GM23338 (cell line): ENCODE results near the gene SLC39A13.

Experiments used
- CREB1 ChIP-seq: fragments of 250-450 bp; sonication (Bioruptor Pico); IDR thresholded peaks from 2 replicates; pipeline ENCODE4 v1.5.0; 2020; ENCODE audit warnings: low read depth, mild to moderate bottlenecking, moderate library complexity
- CTCF ChIP-seq, 2 experiments: fragments of 200-600 bp in 1 of 2; sonication (generic) in 1 of 2; conservative IDR thresholded peaks; 2 replicates each; pipeline versions ENCODE4 v1.5.1 to v1.6.1; 2016 to 2017; ENCODE audit warnings: antibody characterized with exemption in 2 of 2, low read depth in 2 of 2, mild to moderate bottlenecking in 2 of 2, moderate library complexity in 1 of 2
- ETS1 ChIP-seq: IDR thresholded peaks from 2 replicates; pipeline ENCODE4 v1.6.1; 2016; ENCODE audit warnings: antibody characterized with exemption
- EZH2 ChIP-seq: fragments of 200-600 bp; sonication (generic); IDR thresholded peaks from one replicate; pipeline ENCODE4 v1.8.0; 2017; ENCODE audit warnings: antibody characterized with exemption, mild to moderate bottlenecking, low read depth; ENCODE audit not compliant: unreplicated experiment
- EZH2phosphoT487 ChIP-seq: fragments of 200-600 bp; sonication (generic); IDR thresholded peaks from one replicate; pipeline ENCODE4 v1.8.1; 2018; ENCODE audit warnings: antibody characterized with exemption; ENCODE audit not compliant: unreplicated experiment
- JUNB ChIP-seq: IDR thresholded peaks from one replicate; pipeline ENCODE4 v1.6.1; 2016; ENCODE audit warnings: antibody characterized with exemption; ENCODE audit not compliant: unreplicated experiment
- NANOG ChIP-seq: IDR thresholded peaks from 2 replicates; pipeline ENCODE4 v1.6.1; 2016; ENCODE audit warnings: antibody characterized with exemption, borderline replicate concordance
- POLR2AphosphoS5 ChIP-seq: IDR thresholded peaks from 2 replicates; pipeline ENCODE4 v1.6.1; 2016; ENCODE audit warnings: antibody characterized with exemption, low read depth
- REST ChIP-seq: IDR thresholded peaks from one replicate; pipeline ENCODE4 v1.6.1; 2018; ENCODE audit warnings: antibody characterized with exemption; ENCODE audit not compliant: unreplicated experiment
- STAT1 ChIP-seq: IDR thresholded peaks from one replicate; pipeline ENCODE4 v1.6.1; 2016; ENCODE audit warnings: antibody characterized with exemption; ENCODE audit not compliant: unreplicated experiment
- ZNF114 ChIP-seq: fragments of 250-450 bp; sonication (Bioruptor Pico); IDR thresholded peaks from 2 replicates; pipeline ENCODE4 v1.5.0; 2020; ENCODE audit warnings: mild to moderate bottlenecking, moderate library complexity
- ZNF331 ChIP-seq: fragments of 250-450 bp; sonication (Bioruptor Pico); IDR thresholded peaks from 2 replicates; pipeline ENCODE4 v1.5.0; 2020; ENCODE audit warnings: low read depth, mild to moderate bottlenecking, moderate library complexity
- ZNF462 ChIP-seq: fragments of 250-450 bp; sonication (Bioruptor Pico); IDR thresholded peaks from 2 replicates; pipeline ENCODE4 v1.5.0; 2020; ENCODE audit warnings: mild to moderate bottlenecking, moderate library complexity

GRCh38 chr11:47398011-47398410 lies 10.4 kb upstream of the SLC39A13 start:
- TF ChIP-seq CTCF (conservative IDR thresholded peaks at IDR 0.05; ENCODE audit: low read depth in 2 of 2), result no peak
- no peak for TF ChIP-seq REST
- TF ChIP-seq CREB1 (CRISPR knock-in tag), result no peak
- no peak for TF ChIP-seq EZH2
- no peak for TF ChIP-seq POLR2AphosphoS5
- TF ChIP-seq STAT1, result no peak
- no peak for TF ChIP-seq EZH2phosphoT487
- no peak for TF ChIP-seq JUNB
- TF ChIP-seq ETS1, result no peak
- no peak for TF ChIP-seq ZNF331 (CRISPR knock-in tag)
- TF ChIP-seq ZNF114 (CRISPR knock-in tag), result no peak
- TF ChIP-seq ZNF462, result no peak
- TF ChIP-seq NANOG, result no peak
